Spleen (tissue), 11 donors: ENCODE data around the gene DUSP23. TPM values are rescaled to one million over a fixed set of nuclear protein-coding genes. Genes with fewer than 3 reads are reported as not detected.

Source experiments
- DNase-seq: peaks from one replicate; pipeline ENCODE4 v3.0.0-alpha.2; 2020
- H3K27ac ChIP-seq, 8 donors: fragments of 200-600 bp; sonication (generic) in 7 of 8; 1 replicate in 4 of 8; 2 replicates in 4 of 8; pipeline versions ENCODE4 v1.5.0 to v1.8.0; 2016 to 2021; ENCODE audit warnings: inconsistent platforms in 4 of 8, mild to moderate bottlenecking in 4 of 8, moderate library complexity in 1 of 8
- H3K27me3 ChIP-seq, 7 donors: fragments of 200-600 bp; sonication (generic) in 6 of 7; replicated peaks in 1 of 7; 1 replicate in 4 of 7; 2 replicates in 3 of 7; pipeline versions ENCODE4 v1.5.0 to v1.8.0; 2016 to 2021; ENCODE audit warnings: inconsistent platforms in 3 of 7, mild to moderate bottlenecking in 1 of 7
- H3K36me3 ChIP-seq, 6 donors: fragments of 200-600 bp; sonication (generic) in 5 of 6; 1 replicate in 4 of 6; 2 replicates in 2 of 6; pipeline versions ENCODE4 v1.5.0 to v1.8.0; 2016 to 2021; ENCODE audit warnings: inconsistent platforms in 2 of 6
- H3K4me1 ChIP-seq, 6 donors: fragments of 200-600 bp; sonication (generic) in 5 of 6; 1 replicate in 3 of 6; 2 replicates in 3 of 6; pipeline versions ENCODE4 v1.5.0 to v1.8.0; 2016 to 2021; ENCODE audit warnings: inconsistent platforms in 3 of 6
- H3K4me3 ChIP-seq, 8 donors: fragments of 200-600 bp; sonication (generic) in 7 of 8; 1 replicate in 4 of 8; 2 replicates in 4 of 8; pipeline versions ENCODE4 v1.5.0 to v1.8.0; 2016 to 2021; ENCODE audit warnings: inconsistent platforms in 4 of 8, mild to moderate bottlenecking in 4 of 8, moderate library complexity in 2 of 8
- H3K9me3 ChIP-seq, 8 donors: fragments of 200-600 bp; sonication (generic) in 7 of 8; 1 replicate in 4 of 8; 2 replicates in 4 of 8; pipeline versions ENCODE4 v1.5.0 to v1.8.0; 2016 to 2021; ENCODE audit warnings: inconsistent platforms in 4 of 8
- POLR2A ChIP-seq, 3 donors: fragments of 450-650 bp; IDR thresholded peaks; one replicate each; pipeline ENCODE4 v1.5.1; 2017; ENCODE audit warnings: antibody characterized with exemption in 3 of 3, mild to moderate bottlenecking in 1 of 3
- POLR2AphosphoS5 ChIP-seq, 3 donors: sonication (generic); formaldehyde crosslinking; IDR thresholded peaks; one replicate each; pipeline ENCODE4 v1.5.1; 2017; ENCODE audit warnings: antibody characterized with exemption in 3 of 3
- WGBS, 5 donors: extraction: QIAGEN DNeasy Blood & Tissue Kit in 3 of 5; methylation state at CpG; one replicate each; pipeline versions ENCODE4 v1.1.5 to v1.1.7; 2013 to 2018; 5-methylcytosine and 5-hydroxymethylcytosine counted together
- intact Hi-C: fragments of 100-400 bp; cut with DNase I; formaldehyde crosslinking; loops from one replicate; pipeline ENCODE4 v1.15.0; 2023; ENCODE audit warnings: low total_unique reads
- polyA plus RNA-seq, 3 donors: library from polyadenylated mRNA; stranded (reverse); fragments of 200-250 nt; gene quantifications; one replicate each; pipeline ENCODE4 v1.2.1, GENCODE V29; 2013
- total RNA-seq, 7 donors: library from RNA; depleted of rRNA in 3 of 7; stranded (reverse); fragments of >200 nt in 3 of 7; fragmentation: NEBNext Ultra II Directional in 4 of 7; extraction: Animal tissue kit (Norgen Biotek cat#: 25700) in 4 of 7; gene quantifications; one replicate each; pipeline versions ENCODE4 v1.1.0 to v1.2.1, GENCODE V29; 2016 to 2021
- TF ChIP-seq, protein P1 (sequence below), 11 experiments: fragments of 200-600 bp in 7 of 11; fragments of 450-650 bp in 4 of 11; sonication (generic) in 4 of 11; IDR thresholded peaks in 8 of 11; conservative IDR thresholded peaks in 3 of 11; 1 replicate in 7 of 11; 2 replicates in 4 of 11; pipeline versions ENCODE4 v1.4.0 to v1.8.0; 2016 to 2021; ENCODE audit warnings: antibody characterized with exemption in 11 of 11, inconsistent platforms in 4 of 11, mild to moderate bottlenecking in 1 of 11
- donor health status: healthy with polysubstance abuse.
- donor health status: DM: no; HTN: no; CAD: no; lungs with moderate emphysema.
- donor health status: DM: no; HTN: no; CAD: no.
- donor health status: Bipolar disorder and iron deficiency.
- donor health status: healthy.
- donor health status: DM: no; HTN: no; CAD: no.
- donor health status: DM: yes; HTN: yes; CAD: no.

Gene DUSP23
- total and polyA plus RNA-seq, 10 donors: 23.1 to 76.3 (median 51.7) TPM

GRCh38 chr1:159790237-159790917 lies 9.6 kb downstream of the DUSP23 start:
- 11 to 44% (median 27%) methylated on average over 2 of the region's 2 CpGs for WGBS, 5 donors
- DNase-seq: no peak

DNA sequence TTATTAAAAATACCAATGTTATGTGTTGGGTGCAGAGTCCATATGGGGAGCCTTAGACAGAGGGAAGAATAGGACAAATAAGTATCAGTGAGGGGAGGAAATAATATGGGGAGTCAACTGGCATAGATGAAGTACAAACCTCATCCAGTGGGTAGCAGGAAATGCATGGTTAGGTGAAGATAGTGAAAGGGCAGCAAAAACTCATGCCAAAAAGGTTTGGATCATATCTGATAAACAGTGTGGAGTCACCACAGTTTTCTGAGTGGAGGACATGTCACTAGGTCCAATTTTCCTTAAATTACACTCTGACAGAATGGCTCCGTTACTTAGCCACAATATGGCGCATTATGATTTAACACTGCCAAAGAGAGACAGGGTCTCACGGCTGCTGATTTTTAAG lies 10.3 kb downstream of the DUSP23 start:
- Histone ChIP-seq H3K4me3 (no peak overlapping the region), H3K4me1 (no peaks in the 10 kb centered on the region), H3K27ac (no peak overlapping the region), H3K27me3 (peaks cover 0 to 32% (median 0%) of the 10 kb centered on the region in 7 donors), H3K9me3 (no peaks in the 10 kb centered on the region), H3K36me3 (no peaks in the 10 kb centered on the region)
- DNase-seq: no peak
- intact Hi-C loops: loop anchor here (10.0 kb wide), 1 partner anchor 576 kb away; no protein-coding TSS in a partner anchor
- 47 to 58% (median 57%) methylated on average over 3 of the region's 3 CpGs for WGBS, 5 donors
- TF ChIP-seq, protein P1, sequence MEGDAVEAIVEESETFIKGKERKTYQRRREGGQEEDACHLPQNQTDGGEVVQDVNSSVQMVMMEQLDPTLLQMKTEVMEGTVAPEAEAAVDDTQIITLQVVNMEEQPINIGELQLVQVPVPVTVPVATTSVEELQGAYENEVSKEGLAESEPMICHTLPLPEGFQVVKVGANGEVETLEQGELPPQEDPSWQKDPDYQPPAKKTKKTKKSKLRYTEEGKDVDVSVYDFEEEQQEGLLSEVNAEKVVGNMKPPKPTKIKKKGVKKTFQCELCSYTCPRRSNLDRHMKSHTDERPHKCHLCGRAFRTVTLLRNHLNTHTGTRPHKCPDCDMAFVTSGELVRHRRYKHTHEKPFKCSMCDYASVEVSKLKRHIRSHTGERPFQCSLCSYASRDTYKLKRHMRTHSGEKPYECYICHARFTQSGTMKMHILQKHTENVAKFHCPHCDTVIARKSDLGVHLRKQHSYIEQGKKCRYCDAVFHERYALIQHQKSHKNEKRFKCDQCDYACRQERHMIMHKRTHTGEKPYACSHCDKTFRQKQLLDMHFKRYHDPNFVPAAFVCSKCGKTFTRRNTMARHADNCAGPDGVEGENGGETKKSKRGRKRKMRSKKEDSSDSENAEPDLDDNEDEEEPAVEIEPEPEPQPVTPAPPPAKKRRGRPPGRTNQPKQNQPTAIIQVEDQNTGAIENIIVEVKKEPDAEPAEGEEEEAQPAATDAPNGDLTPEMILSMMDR (IDR thresholded peaks at IDR 0.05 in 8 of 11, conservative IDR thresholded peaks at IDR 0.05 in 3 of 11): no peak
- TF ChIP-seq POLR2A (IDR thresholded peaks at IDR 0.05): no peak

More at GRCh38 chr1:159790237-159790917, 9.6 kb downstream of the DUSP23 start:
- Histone ChIP-seq H3K4me1 (no peaks in the 10 kb centered on the region), H3K9me3 (no peaks in the 10 kb centered on the region), H3K27ac (no peak overlapping the region), H3K4me3 (no peak overlapping the region), H3K27me3 (peaks cover 0 to 28% (median 0%) of the 10 kb centered on the region in 7 donors), H3K36me3 (no peaks in the 10 kb centered on the region)
- TF ChIP-seq, protein P1 (IDR thresholded peaks at IDR 0.05 in 8 of 11, conservative IDR thresholded peaks at IDR 0.05 in 3 of 11): peak in 9 of 11 experiments; percentile 6 to 62 (median 36)
- TF ChIP-seq POLR2A (IDR thresholded peaks at IDR 0.05) (no peak), POLR2AphosphoS5 (IDR thresholded peaks at IDR 0.05) (no peak)
- intact Hi-C loops: loop anchor here (10.0 kb wide), 1 partner anchor 576 kb away; no protein-coding TSS in a partner anchor

DNA sequence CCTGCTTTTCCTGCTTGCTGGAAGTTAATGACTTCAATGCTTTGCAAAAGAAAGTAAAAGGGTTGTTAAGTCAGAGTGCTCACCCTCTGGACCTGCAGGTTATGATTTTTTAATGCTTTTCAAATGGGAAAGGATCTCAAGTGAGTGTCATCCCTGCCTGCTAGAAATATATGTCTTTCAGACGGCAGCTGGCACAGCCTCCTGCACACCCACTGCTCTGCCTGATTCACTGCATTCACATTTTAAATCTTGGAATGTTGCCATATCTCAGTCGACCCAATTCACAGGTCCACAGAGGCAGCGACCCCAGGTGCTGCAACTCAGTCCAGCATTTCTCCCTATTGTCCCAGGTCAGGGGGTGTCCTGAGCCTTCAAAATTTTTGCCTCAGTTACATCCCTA lies 10.7 kb downstream of the DUSP23 start:
- Histone ChIP-seq H3K4me1 (no peaks in the 10 kb centered on the region), H3K36me3 (no peaks in the 10 kb centered on the region), H3K27me3 (peaks cover 0 to 33% (median 0%) of the 10 kb centered on the region in 7 donors), H3K9me3 (no peaks in the 10 kb centered on the region), H3K27ac (no peak overlapping the region), H3K4me3 (no peak overlapping the region)
- DNase-seq: no peak
- 21 to 50% (median 28%) methylated on average over 3 of the region's 3 CpGs for WGBS, 5 donors
- TF ChIP-seq POLR2AphosphoS5 (IDR thresholded peaks at IDR 0.05) (no peak), POLR2A (IDR thresholded peaks at IDR 0.05) (no peak)
- TF ChIP-seq, protein P1 (IDR thresholded peaks at IDR 0.05 in 8 of 11, conservative IDR thresholded peaks at IDR 0.05 in 3 of 11): no peak
- intact Hi-C loops: loop anchor here (10.0 kb wide), 1 partner anchor 577 kb away; no protein-coding TSS in a partner anchor

DNA sequence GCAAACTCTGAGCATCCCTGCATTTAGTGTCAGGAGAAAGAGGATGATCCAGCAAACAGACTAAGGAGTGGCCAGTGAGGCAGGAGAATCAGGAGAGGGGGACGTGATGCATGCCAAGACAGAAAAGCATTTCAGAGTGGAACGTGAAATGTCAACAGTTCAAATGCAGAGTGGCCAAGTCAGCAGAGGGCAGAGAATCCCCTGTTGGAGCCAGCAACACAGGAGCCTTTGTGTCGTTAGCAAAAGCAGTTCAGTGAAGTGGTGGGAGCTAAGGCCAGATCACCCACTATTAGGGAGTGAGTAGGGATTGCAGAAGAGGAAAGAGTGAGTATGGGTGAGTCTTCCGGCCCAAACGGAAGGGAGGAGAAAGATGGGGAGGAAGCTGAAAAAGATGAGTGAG lies 14.8 kb downstream of the DUSP23 start:
- no peak overlapping the region for H3K27ac ChIP-seq
- no peaks in the 10 kb centered on the region for H3K9me3 ChIP-seq
- DNase-seq: no peak
- WGBS, 5 donors: 53 to 77% (median 70%) methylated on average over 5 of the region's 5 CpGs
- no peaks in the 10 kb centered on the region for H3K36me3 ChIP-seq
- H3K4me3 ChIP-seq: no peak overlapping the region
- intact Hi-C loops: loop anchor here (5.0 to 10.0 kb wide), 2 partner anchors 212 to 581 kb away; no protein-coding TSS in a partner anchor
- peaks cover 0 to 23% (median 17%) of the 10 kb centered on the region in 6 donors for H3K4me1 ChIP-seq
- TF ChIP-seq POLR2A (IDR thresholded peaks at IDR 0.05) (no peak), POLR2AphosphoS5 (IDR thresholded peaks at IDR 0.05) (no peak)
- TF ChIP-seq, protein P1 (IDR thresholded peaks at IDR 0.05 in 8 of 11, conservative IDR thresholded peaks at IDR 0.05 in 3 of 11): no peak
- H3K27me3 ChIP-seq: peaks cover 0 to 39% (median 0%) of the 10 kb centered on the region in 7 donors
